ENCODE data around the gene THOC6. TPM values are rescaled to one million over a fixed set of nuclear protein-coding genes. Genes with fewer than 3 reads are reported as not detected.

The THOC6 gene
- total RNA-seq, 1 donor from 2014 or later = 68.0 TPM

GRCh38 chr16:3017794-3018506 lies 5.9 kb upstream of the THOC6 start, which contains the start of gene CLDN6:
Gene CLDN6, minus strand, starts transcription at chr16:3018183. Its CDS starts 2,162 bp downstream, at chr16:3016021.
- Mint-ChIP-seq H3K4me1 (peaks cover 30% of the 10 kb centered on the region), H3K9me3 (no peaks in the 10 kb centered on the region), H3K4me3 (peak within 1 kb of the TSS; percentile 47), H3K27ac (ENCODE audit: unreplicated experiment) (no peak within 1 kb of the TSS), H3K36me3 (ENCODE audit: low read depth) (no peaks in the 10 kb centered on the region), H3K27me3 (ENCODE audit: low read depth) (peaks cover 75% of the 10 kb centered on the region)
- TF ChIP-seq CTCF (conservative IDR thresholded peaks at IDR 0.05) = peak; percentile 69
- DNase-seq (ENCODE audit: low read depth, low spot score) = peak; percentile 66

GRCh38 chr16:3019594-3020246 lies 4.1 kb upstream of the THOC6 start:
- Mint-ChIP-seq H3K27ac (ENCODE audit: unreplicated experiment) (no peak overlapping the region), H3K4me3 (peak overlapping the region; percentile 88), H3K36me3 (ENCODE audit: low read depth) (peaks cover 2% of the 10 kb centered on the region), H3K4me1 (peaks cover 44% of the 10 kb centered on the region), H3K9me3 (no peaks in the 10 kb centered on the region), H3K27me3 (ENCODE audit: low read depth) (peaks cover 62% of the 10 kb centered on the region)
- no peak for DNase-seq (ENCODE audit: low read depth, low spot score)
- TF ChIP-seq CTCF (conservative IDR thresholded peaks at IDR 0.05) = no peak

GRCh38 chr16:3020247-3020603 lies 3.6 kb upstream of the THOC6 start, which contains the start of gene TNFRSF12A:
Gene TNFRSF12A, plus strand, starts transcription at chr16:3020368. Its CDS starts 30 bp downstream, at chr16:3020398.
- H3K36me3 Mint-ChIP-seq (ENCODE audit: low read depth) = peaks cover 2% of the 10 kb centered on the region
- H3K27me3 Mint-ChIP-seq (ENCODE audit: low read depth) = peaks cover 57% of the 10 kb centered on the region
- TF ChIP-seq CTCF (conservative IDR thresholded peaks at IDR 0.05) = no peak
- DNase-seq (ENCODE audit: low read depth, low spot score) = peak; percentile 59
- H3K27ac Mint-ChIP-seq (ENCODE audit: unreplicated experiment) = peak within 1 kb of the TSS; percentile 72
- peak within 1 kb of the TSS; percentile 96 for H3K4me3 Mint-ChIP-seq
- H3K4me1 Mint-ChIP-seq = peaks cover 41% of the 10 kb centered on the region
- no peaks in the 10 kb centered on the region for H3K9me3 Mint-ChIP-seq

- Mint-ChIP-seq H3K27me3 (ENCODE audit: low read depth) (peaks cover 52% of the 10 kb centered on the region), H3K36me3 (ENCODE audit: low read depth) (peaks cover 2% of the 10 kb centered on the region), H3K4me3 (peak overlapping the region; percentile 96), H3K9me3 (no peaks in the 10 kb centered on the region), H3K4me1 (peaks cover 41% of the 10 kb centered on the region), H3K27ac (ENCODE audit: unreplicated experiment) (peak overlapping the region; percentile 72)
- TF ChIP-seq CTCF (conservative IDR thresholded peaks at IDR 0.05) = no peak
- DNase-seq (ENCODE audit: low read depth, low spot score) = no peak
Observed at GRCh38 chr16:3020604-3021448, 3.0 kb upstream of the THOC6 start.

- Mint-ChIP-seq H3K9me3 (no peaks in the 10 kb centered on the region), H3K4me1 (peaks cover 41% of the 10 kb centered on the region)
Observed at GRCh38 chr16:3021449-3022207, 2.2 kb upstream of the THOC6 start.

More at GRCh38 chr16:3021449-3022207, 2.2 kb upstream of the THOC6 start:
- H3K27me3 Mint-ChIP-seq (ENCODE audit: low read depth) = peaks cover 44% of the 10 kb centered on the region
- peak overlapping the region; percentile 96 for H3K4me3 Mint-ChIP-seq
- H3K36me3 Mint-ChIP-seq (ENCODE audit: low read depth) = peaks cover 2% of the 10 kb centered on the region
- DNase-seq (ENCODE audit: low read depth, low spot score) = peak; percentile 79
- TF ChIP-seq CTCF (conservative IDR thresholded peaks at IDR 0.05) = peak; percentile 44
- peak overlapping the region; percentile 72 for H3K27ac Mint-ChIP-seq (ENCODE audit: unreplicated experiment)
